CD4-positive, alpha-beta memory T cell (primary cell): ENCODE data around the gene MAP4. TPM values are rescaled to one million over a fixed set of nuclear protein-coding genes. Genes with fewer than 3 reads are reported as not detected.
A peak's percentile ranks its signal among the peaks of the same experiment; 100 is the strongest.

ENCODE experiments used
- CTCF ChIA-PET: fragments of 350-600 bp; sonication (Branson Sonifier 250); formaldehyde crosslinking; loops from one replicate; lab custom pipeline; 2021; ENCODE audit warnings: inconsistent platforms; ENCODE audit not compliant: partially characterized antibody; lab: Charles Lee
- POLR2A ChIA-PET: fragments of 350-600 bp; sonication (Branson Sonifier 250); formaldehyde crosslinking; loops from one replicate; lab custom pipeline; 2021; ENCODE audit not compliant: partially characterized antibody; lab: Charles Lee
- DNase-seq, 5 donors: peaks; one replicate each; pipeline versions ENCODE4 v3.0.0 to v3.0.0-alpha.2; 2020 to 2022; ENCODE audit warnings: mixed read lengths in 1 of 5
- H3K27ac ChIP-seq: one replicate; pipeline ENCODE4 v1.7.0; 2013; ENCODE audit warnings: low read depth, low read length
- H3K27me3 ChIP-seq: 2 replicates; pipeline ENCODE4 v1.7.0; 2013; ENCODE audit warnings: mild to moderate bottlenecking, low read length, moderate library complexity; ENCODE audit not compliant: insufficient read depth
- H3K36me3 ChIP-seq: 2 replicates; pipeline ENCODE4 v1.7.0; 2013; ENCODE audit warnings: mild to moderate bottlenecking, low read length, moderate library complexity; ENCODE audit not compliant: insufficient read depth
- H3K4me1 ChIP-seq: 2 replicates; pipeline ENCODE4 v1.7.0; 2013; ENCODE audit warnings: mild to moderate bottlenecking, low read length, moderate library complexity; ENCODE audit not compliant: insufficient read depth
- H3K4me3 ChIP-seq, 2 donors: one replicate each; pipeline ENCODE4 v1.7.0; 2013; ENCODE audit warnings: low read length in 2 of 2, mild to moderate bottlenecking in 1 of 2
- H3K9me3 ChIP-seq, 2 donors: one replicate each; pipeline ENCODE4 v1.7.0; 2013; ENCODE audit warnings: low read length in 2 of 2, control low read depth in 1 of 2; ENCODE audit not compliant: control insufficient read depth in 1 of 2
- H3K27ac Mint-ChIP-seq, 7 donors: one replicate each; pipeline ENCODE4 v1.8.0; 2020 to 2021; ENCODE audit warnings: mixed read lengths in 7 of 7, mild to moderate bottlenecking in 6 of 7, inconsistent platforms in 3 of 7, moderate library complexity in 3 of 7
- H3K27me3 Mint-ChIP-seq, 2 donors: one replicate each; pipeline ENCODE4 v1.8.0; 2020 to 2021; ENCODE audit warnings: mixed read lengths in 2 of 2
- H3K36me3 Mint-ChIP-seq, 2 donors: one replicate each; pipeline ENCODE4 v1.8.0; 2020 to 2021; ENCODE audit warnings: mixed read lengths in 2 of 2, inconsistent platforms in 1 of 2, mild to moderate bottlenecking in 1 of 2
- H3K4me1 Mint-ChIP-seq, 4 donors: one replicate each; pipeline ENCODE4 v1.8.0; 2020 to 2021; ENCODE audit warnings: mixed read lengths in 4 of 4, mild to moderate bottlenecking in 1 of 4
- H3K4me3 Mint-ChIP-seq, 8 donors: one replicate each; pipeline ENCODE4 v1.8.0; 2020 to 2021; ENCODE audit warnings: mixed read lengths in 8 of 8, mild to moderate bottlenecking in 7 of 8, moderate library complexity in 6 of 8, inconsistent platforms in 3 of 8
- H3K9me3 Mint-ChIP-seq, 8 donors: one replicate each; pipeline ENCODE4 v1.8.0; 2020 to 2021; ENCODE audit warnings: mixed read lengths in 8 of 8, mild to moderate bottlenecking in 5 of 8, inconsistent platforms in 3 of 8, moderate library complexity in 1 of 8
- intact Hi-C: fragments of 100-400 bp; cut with micrococcal nuclease; formaldehyde crosslinking; loops from one replicate; pipeline ENCODE4 v1.15.1; 2023
- polyA plus RNA-seq, 2 donors: library from polyadenylated mRNA; unstranded; fragments of 300-500 nt; fragmentation: Illumina TruSeq; gene quantifications; one replicate each; pipeline ENCODE4 v1.2.3, GENCODE V29; 2021
- total RNA-seq, 2 experiments: library from RNA; stranded (reverse); gene quantifications; one replicate each; pipeline ENCODE4 v1.2.3, GENCODE V29; 2021

MAP4 gene
- total and polyA plus RNA-seq, 4 experiments from 2014 or later = 4.4 to 72.6 (median 67.8) TPM

DNA sequence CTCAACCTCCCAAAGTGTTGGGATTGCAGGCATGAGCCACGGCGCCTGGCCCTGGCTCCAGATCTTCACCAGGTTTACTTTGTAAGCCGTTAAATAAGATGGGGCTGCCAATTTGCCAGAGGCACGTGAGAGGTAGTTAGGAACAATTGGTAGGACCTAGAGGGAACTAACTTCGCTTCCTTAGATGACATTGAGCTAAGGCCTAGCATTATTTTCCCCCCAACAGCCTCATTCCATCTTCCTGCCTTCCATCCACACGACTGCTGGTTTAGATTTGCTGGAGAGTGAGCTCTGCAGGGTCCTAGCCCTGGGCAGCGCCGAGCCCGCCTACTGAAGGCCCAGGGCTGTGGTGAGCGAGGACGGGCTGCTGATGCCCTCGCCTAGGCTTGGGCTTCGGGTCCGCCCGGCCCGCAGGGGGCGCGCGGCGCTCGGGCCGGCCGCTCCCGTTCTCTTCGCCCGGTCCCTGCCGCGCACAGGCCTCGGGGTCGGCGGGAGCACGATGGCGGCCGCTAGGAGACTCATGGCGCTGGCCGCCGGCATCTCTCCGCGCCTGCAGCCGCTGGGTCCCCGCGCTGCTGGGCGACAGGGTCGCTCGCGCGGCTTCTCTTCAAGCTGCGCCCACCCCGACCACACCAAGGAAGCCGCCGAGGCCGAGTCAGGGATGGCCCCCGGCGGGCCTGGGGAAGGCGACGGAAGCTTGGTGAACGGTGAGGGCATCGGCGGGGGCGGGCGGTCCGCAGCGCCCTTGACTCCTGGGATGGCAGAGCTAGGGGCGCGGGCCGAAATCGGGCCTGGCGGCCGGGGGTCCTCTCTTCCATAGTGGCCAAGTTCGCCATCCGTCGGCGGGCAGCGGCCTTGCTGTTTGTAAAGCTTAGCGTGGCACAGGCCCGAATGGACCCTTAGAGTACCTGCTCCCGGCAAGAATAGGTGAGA, 191.4 kb downstream of the MAP4 start:
- Mint-ChIP-seq H3K9me3 (no peaks in the 10 kb centered on the region), H3K27ac (peak overlapping the region; percentile 83 to 95 (median 92)), H3K4me1 (peaks cover 13 to 43% (median 34%) of the 10 kb centered on the region in 4 donors), H3K27me3 (no peaks in the 10 kb centered on the region), H3K36me3 (peaks cover 23 to 33% of the 10 kb centered on the region in 2 donors), H3K4me3 (peak overlapping the region; percentile 88 to 91 (median 90))
- peak; percentile 73 to 85 (median 82) for DNase-seq
- CTCF ChIA-PET = interaction anchor here (0.7 to 5.2 kb wide), 27 partner anchors 9 to 404 kb away, joined by 3 to 43 read pairs (median 6); partner anchors contain the start of gene DHX30
- Histone ChIP-seq H3K4me1 (peaks cover 28% of the 10 kb centered on the region), H3K36me3 (peaks cover 17% of the 10 kb centered on the region), H3K4me3 (peak overlapping the region; percentile 91 to 93), H3K9me3 (no peaks in the 10 kb centered on the region), H3K27ac (peak overlapping the region; percentile 85), H3K27me3 (no peaks in the 10 kb centered on the region)
- intact Hi-C loops = loop anchor here (1.0 to 2.0 kb wide), 3 partner anchors 22 to 326 kb away; partner anchors contain the start of gene DHX30
- POLR2A ChIA-PET = interaction anchor here (0.6 to 1.8 kb wide), 13 partner anchors 9 to 1172 kb away, joined by 3 to 9 read pairs (median 4); partner anchors contain the start of genes CDC25A, SETD2 and SMARCC1

DNA sequence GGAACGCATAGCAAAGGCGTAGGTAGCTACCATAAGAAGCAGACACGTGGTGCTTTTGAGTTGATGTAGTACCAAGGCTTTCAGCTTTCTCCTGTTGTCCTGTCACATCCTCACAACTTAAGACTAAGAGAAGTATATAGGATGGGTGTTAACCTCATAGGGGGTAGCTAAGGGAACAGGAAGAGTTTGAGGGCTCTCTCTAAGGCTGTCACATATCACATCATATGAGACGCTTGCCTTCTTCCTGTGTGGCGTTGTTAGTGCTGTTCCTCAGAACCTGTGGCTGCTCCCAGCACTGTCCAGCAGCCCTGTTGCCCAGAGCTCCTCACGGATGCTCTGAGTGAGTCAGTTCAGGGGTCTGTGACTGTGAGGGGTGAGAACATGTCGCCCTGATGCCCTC, 198.6 kb downstream of the MAP4 start:
- intact Hi-C loops = no loop called here
- Mint-ChIP-seq H3K27me3 (no peaks in the 10 kb centered on the region), H3K4me1 (peaks cover 0 to 8% (median 2%) of the 10 kb centered on the region in 4 donors), H3K9me3 (no peaks in the 10 kb centered on the region), H3K27ac (no peak overlapping the region), H3K36me3 (peaks cover 37 to 43% of the 10 kb centered on the region in 2 donors), H3K4me3 (no peak overlapping the region)
- ChIA-PET CTCF (interaction anchor here (5.2 kb wide), 1 partner anchor 7 kb away, joined by 42 read pairs; no protein-coding TSS in a partner anchor), POLR2A (no interaction called here)
- Histone ChIP-seq H3K36me3 (peaks cover 25% of the 10 kb centered on the region), H3K27ac (no peak overlapping the region), H3K4me1 (no peaks in the 10 kb centered on the region), H3K4me3 (no peak overlapping the region), H3K9me3 (no peaks in the 10 kb centered on the region), H3K27me3 (no peaks in the 10 kb centered on the region)
- no peak for DNase-seq

DNA sequence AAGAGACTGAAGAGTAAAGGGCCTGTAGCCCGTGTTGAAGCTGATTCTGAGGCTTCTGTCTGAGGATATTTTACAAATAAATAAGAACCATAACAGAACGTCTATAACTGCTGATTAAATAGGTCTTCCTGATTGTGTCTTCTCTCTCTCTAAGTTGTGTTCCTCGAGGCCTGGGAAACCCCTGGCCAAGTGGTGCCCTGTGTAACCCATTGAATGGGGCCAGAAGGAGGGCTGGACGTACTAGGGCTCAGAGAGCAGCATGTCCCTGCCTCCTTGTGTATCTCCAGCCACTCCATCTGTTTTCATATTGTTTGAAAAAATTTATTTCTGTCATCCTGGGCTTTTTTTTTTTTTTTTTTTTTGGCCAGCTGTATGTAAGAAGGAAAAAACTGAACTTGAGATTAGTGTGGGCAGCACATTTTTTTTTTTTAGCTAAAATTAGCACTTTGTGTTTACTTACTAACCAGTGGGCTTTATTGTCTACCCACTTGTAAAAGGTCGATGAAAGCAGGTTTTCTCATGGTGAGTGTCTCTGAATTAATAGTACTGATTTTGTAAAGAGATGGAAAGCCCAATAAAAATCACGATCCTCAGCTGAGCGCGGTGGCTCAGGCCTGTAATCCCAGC, 202.6 kb downstream of the MAP4 start:
- peak overlapping the region in 1 of 7 donors; percentile 50 for H3K27ac Mint-ChIP-seq
- intact Hi-C loops = no loop called here
- peaks cover 34 to 49% of the 10 kb centered on the region in 2 donors for H3K36me3 Mint-ChIP-seq
- peaks cover 0 to 8% (median 5%) of the 10 kb centered on the region in 4 donors for H3K4me1 Mint-ChIP-seq
- H3K4me3 Mint-ChIP-seq = no peak overlapping the region
- POLR2A ChIA-PET = interaction anchor here (0.7 to 0.8 kb wide), 2 partner anchors 13 to 218 kb away, joined by 3 to 5 read pairs; no protein-coding TSS in a partner anchor
- H3K27me3 Mint-ChIP-seq = no peaks in the 10 kb centered on the region
- CTCF ChIA-PET = interaction anchor here (0.6 to 5.2 kb wide), 4 partner anchors 9 to 639 kb away, joined by 3 to 42 read pairs (median 4); no protein-coding TSS in a partner anchor
- Histone ChIP-seq H3K4me3 (no peak overlapping the region), H3K4me1 (no peaks in the 10 kb centered on the region), H3K27ac (no peak overlapping the region), H3K9me3 (no peaks in the 10 kb centered on the region), H3K36me3 (peaks cover 22% of the 10 kb centered on the region), H3K27me3 (no peaks in the 10 kb centered on the region)
- DNase-seq = no peak
- no peaks in the 10 kb centered on the region for H3K9me3 Mint-ChIP-seq

DNA sequence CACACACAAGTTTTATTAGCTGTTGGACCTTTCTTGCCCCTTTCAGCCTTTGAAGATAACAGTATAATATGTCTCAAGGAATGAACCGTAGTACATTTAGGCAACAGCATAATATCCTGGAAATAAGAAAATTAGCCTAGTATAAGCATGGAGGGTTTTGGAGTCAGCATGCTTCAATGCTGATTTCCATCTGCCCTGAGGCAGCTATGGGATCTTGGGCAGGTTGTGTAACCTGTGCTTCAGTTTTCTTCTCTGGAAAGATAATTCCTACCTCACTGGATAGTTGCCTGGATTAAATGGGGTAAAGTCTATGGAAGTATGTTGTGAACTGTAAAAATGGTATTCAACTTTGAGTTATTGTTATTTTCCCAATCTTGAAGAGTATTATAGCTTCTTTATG, 211.6 kb downstream of the MAP4 start:
- H3K4me1 Mint-ChIP-seq = peaks cover 15 to 27% (median 22%) of the 10 kb centered on the region in 4 donors
- H3K27me3 Mint-ChIP-seq = no peaks in the 10 kb centered on the region
- Histone ChIP-seq H3K4me1 (peaks cover 27% of the 10 kb centered on the region), H3K36me3 (no peaks in the 10 kb centered on the region), H3K9me3 (no peaks in the 10 kb centered on the region), H3K4me3 (no peak overlapping the region), H3K27ac (peak overlapping the region; percentile 90), H3K27me3 (no peaks in the 10 kb centered on the region)
- peak overlapping the region; percentile 47 to 94 (median 92) for H3K4me3 Mint-ChIP-seq
- DNase-seq = no peak
- H3K27ac Mint-ChIP-seq = peak overlapping the region in 6 of 7 donors; percentile 19 to 97 (median 86)
- H3K9me3 Mint-ChIP-seq = no peaks in the 10 kb centered on the region
- intact Hi-C loops = loop anchor here (5.0 kb wide), 1 partner anchor 292 kb away; the partner anchor contains the start of gene ELP6
- ChIA-PET POLR2A (interaction anchor here (1.2 to 2.3 kb wide), 3 partner anchors 11 to 24 kb away, joined by 4 to 8 read pairs (median 7); partner anchors contain the start of gene SMARCC1), CTCF (interaction anchor here (1.1 to 2.2 kb wide), 6 partner anchors 8 to 284 kb away, joined by 3 to 15 read pairs (median 4); no protein-coding TSS in a partner anchor)
- peaks cover 4 to 19% of the 10 kb centered on the region in 2 donors for H3K36me3 Mint-ChIP-seq

DNA sequence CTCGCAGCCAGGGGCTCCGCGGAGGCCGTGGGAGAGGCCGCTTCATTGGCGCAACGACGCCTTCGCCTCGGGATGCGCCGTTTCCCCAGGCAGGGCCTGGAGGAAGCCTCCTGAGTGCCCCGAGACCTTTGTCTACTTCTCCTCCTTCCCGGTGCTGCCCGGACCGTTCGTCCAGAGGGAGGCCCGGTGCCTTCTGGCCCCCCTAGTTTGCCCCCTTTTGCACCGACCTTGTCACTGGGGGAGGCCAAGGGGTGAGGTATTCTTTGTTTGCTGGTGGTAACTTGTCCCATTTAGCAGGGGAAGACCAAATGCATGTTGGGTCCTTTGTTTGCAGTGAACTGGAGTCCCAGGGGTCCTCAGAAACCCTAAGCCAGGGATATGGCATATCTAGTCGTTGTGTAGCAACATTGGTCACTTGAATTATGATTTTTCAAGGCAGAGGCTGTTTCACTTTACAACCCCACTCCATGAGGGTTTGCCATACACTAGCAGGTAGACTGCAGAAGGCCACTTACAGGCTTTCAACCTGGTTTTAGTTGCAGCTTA, 212.7 kb downstream of the MAP4 start:
- CTCF ChIA-PET = no interaction called here
- H3K27me3 Mint-ChIP-seq = no peaks in the 10 kb centered on the region

DNA sequence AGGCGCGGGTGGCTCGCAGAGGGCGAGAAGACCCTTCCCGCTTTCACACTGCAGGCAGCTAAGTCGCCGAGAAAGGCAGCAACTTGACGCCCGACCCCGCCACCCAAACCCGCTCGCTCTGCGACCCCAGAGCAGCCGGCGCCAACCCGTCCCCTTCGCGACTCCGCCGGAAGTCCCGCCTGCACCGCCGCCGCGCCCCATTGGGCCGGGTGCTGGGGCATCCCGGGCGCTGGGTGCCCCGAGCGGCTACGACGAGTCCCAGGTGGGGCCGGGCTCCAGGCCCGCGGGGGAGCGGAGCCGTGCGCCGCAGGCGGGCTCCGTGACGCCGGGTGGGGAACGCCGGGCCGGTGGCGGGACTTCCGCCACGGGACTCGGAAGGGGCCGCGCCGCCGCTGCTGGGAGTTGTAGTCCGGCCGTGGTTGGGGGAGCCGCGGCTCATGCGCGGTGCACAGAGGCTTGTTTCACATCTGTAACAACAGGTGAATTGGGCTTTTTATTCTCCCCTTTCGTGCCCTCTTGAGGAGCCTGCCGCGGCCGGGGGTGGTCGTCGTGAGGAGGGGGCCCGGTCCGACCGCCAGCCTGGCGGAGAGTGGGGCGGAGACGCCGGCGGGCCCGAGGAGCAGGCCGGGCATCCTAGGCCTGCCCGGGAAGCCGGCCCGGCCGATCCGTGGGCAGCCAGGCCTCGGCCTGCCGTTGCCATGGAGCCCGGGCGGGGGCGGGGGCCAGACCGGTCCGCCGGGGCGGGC, 213.3 kb downstream of the MAP4 start, which contains the start of gene DHX30:
Gene DHX30, plus strand, starts transcription at position 405 of the 746 bp plus-strand sequence. CDS start 7,546 bp downstream, outside the sequence.
- Histone ChIP-seq H3K4me1 (peaks cover 27% of the 10 kb centered on the region), H3K36me3 (no peaks in the 10 kb centered on the region), H3K4me3 (peak within 1 kb of the TSS; percentile 95 to 97), H3K9me3 (no peaks in the 10 kb centered on the region), H3K27me3 (no peaks in the 10 kb centered on the region), H3K27ac (peak within 1 kb of the TSS; percentile 90)
- H3K9me3 Mint-ChIP-seq = no peaks in the 10 kb centered on the region
- H3K4me1 Mint-ChIP-seq = peaks cover 15 to 27% (median 22%) of the 10 kb centered on the region in 4 donors
- peak; percentile 81 to 90 (median 84) for DNase-seq
- POLR2A ChIA-PET = interaction anchor here (0.9 to 1.9 kb wide), 6 partner anchors 9 to 422 kb away, joined by 3 to 8 read pairs (median 4); partner anchors contain the start of genes ELP6, PTPN23 and SCAP
- CTCF ChIA-PET = interaction anchor here (1.1 to 2.6 kb wide), 3 partner anchors 22 to 281 kb away, joined by 3 to 17 read pairs (median 15); no protein-coding TSS in a partner anchor
- H3K4me3 Mint-ChIP-seq = peak within 1 kb of the TSS; percentile 93 to 97 (median 95)
- H3K27me3 Mint-ChIP-seq = no peaks in the 10 kb centered on the region
- intact Hi-C loops = loop anchor here (1.0 to 5.0 kb wide), 5 partner anchors 14 to 422 kb away; partner anchors contain the start of genes ELP6, PTPN23 and SMARCC1
- H3K36me3 Mint-ChIP-seq = peaks cover 4 to 15% of the 10 kb centered on the region in 2 donors
- H3K27ac Mint-ChIP-seq = peak within 1 kb of the TSS; percentile 91 to 98 (median 97)

More for the DNA sequence above, 212.7 kb downstream of the MAP4 start:
- peak overlapping the region; percentile 90 for H3K27ac ChIP-seq
- DNase-seq = no peak
- Mint-ChIP-seq H3K4me3 (peak overlapping the region; percentile 89 to 94 (median 93)), H3K9me3 (no peaks in the 10 kb centered on the region), H3K36me3 (peaks cover 4 to 15% of the 10 kb centered on the region in 2 donors), H3K27ac (peak overlapping the region; percentile 91 to 98 (median 96)), H3K4me1 (peaks cover 15 to 27% (median 22%) of the 10 kb centered on the region in 4 donors)
- no peaks in the 10 kb centered on the region for H3K36me3 ChIP-seq
- peaks cover 27% of the 10 kb centered on the region for H3K4me1 ChIP-seq
- no peaks in the 10 kb centered on the region for H3K27me3 ChIP-seq
- peak overlapping the region; percentile 43 to 95 for H3K4me3 ChIP-seq
- POLR2A ChIA-PET = interaction anchor here (1.2 to 2.3 kb wide), 2 partner anchors 22 to 23 kb away, joined by 4 to 8 read pairs; partner anchors contain the start of gene SMARCC1
- intact Hi-C loops = loop anchor here (1.0 to 5.0 kb wide), 5 partner anchors 15 to 423 kb away; partner anchors contain the start of genes ELP6, PTPN23 and SMARCC1
- no peaks in the 10 kb centered on the region for H3K9me3 ChIP-seq
